Heart left ventricle (tissue), 13 donors: ENCODE measurements around the gene HLA-F.

Source experiments
- CTCF ChIP-seq, 12 donors: fragments of 200-600 bp; sonication (generic) in 4 of 12; IDR thresholded peaks; one replicate each; pipeline versions ENCODE4 v1.5.0 to v1.8.0; 2018 to 2022; ENCODE audit warnings: antibody characterized with exemption in 12 of 12, mild to moderate bottlenecking in 5 of 12
- POLR2A ChIP-seq, 2 donors: fragments of 450-650 bp; IDR thresholded peaks; one replicate each; pipeline ENCODE4 v1.6.1; 2017; ENCODE audit warnings: antibody characterized with exemption in 2 of 2, mild to moderate bottlenecking in 2 of 2, moderate library complexity in 2 of 2
- donor health status: ischemic (EF 13 %, LVEDD 7.1; RV severe dilation, severe dysfunction).
- donor health status: DM: no; HTN: yes; CAD: no.
- donor health status: DM: no; HTN: no; CAD: no.
- donor health status: ischemic (EF 25% LVEDD 6.9; RV normal size, moderate dysfunction).
- donor health status: ischemic (EF 25% LVEDD 5.7; RV mildly dilated, moderate dysfunction).
- donor health status: ischemic (EF 35%, LVEDD 5.7; RV mildly dilated, moderate dysfunction).
- donor health status: nonischemic (EF 11% LVEDD 7.7; RV severe dilation, severe dysfunction).
- donor health status: DM: yes; HTN: yes; CAD: no.
- donor health status: PGD.
- donor health status: ischemic (EF 29% LVEDD 5.4; RV normal size, mild dysfunction).
- donor health status: nonischemic (EF 23%, LVEDD 6.1; RV moderate dilation, normal function).

- TF ChIP-seq POLR2A (IDR thresholded peaks at IDR 0.05) (no peak), CTCF (IDR thresholded peaks at IDR 0.05) (no peak)
Measured at GRCh38 chr6:29745386-29745785, 22.2 kb downstream of the HLA-F start.
